Caco-2 (cell line): ENCODE results near the gene PDE9A. TPM values are rescaled to one million over a fixed set of nuclear protein-coding genes. Genes with fewer than 3 reads are reported as not detected.
A peak's percentile ranks its signal among the peaks of the same experiment; 100 is the strongest.

Source experiments
- BruUV-seq: library from RNA; stranded (reverse); fragments of 400-500 nt; replicated peaks from 2 replicates; lab custom pipeline; 2021; lab: Mats Ljungman, UMichigan
- CTCF ChIA-PET: fragments of 300-600 bp; sonication (Branson Sonifier 250); formaldehyde crosslinking; loops from one replicate; lab custom pipeline; 2022; ENCODE audit warnings: antibody characterized with exemption; lab: Charles Lee
- POLR2A ChIA-PET: fragments of 300-600 bp; sonication (Branson Sonifier 250); formaldehyde crosslinking; loops from one replicate; lab custom pipeline; 2022; ENCODE audit warnings: antibody characterized with exemption; lab: Charles Lee
- DNase-seq, 2 experiments: peaks; one replicate each; pipeline versions ENCODE4 v3.0.0 to v3.0.0-alpha.2; 2020 to 2022
- H3K27me3 ChIP-seq: replicated peaks from 2 replicates; pipeline ENCODE4 v1.6.0; 2011; ENCODE audit warnings: low read length; ENCODE audit not compliant: control insufficient read depth, insufficient read depth
- H3K36me3 ChIP-seq: 2 replicates; pipeline ENCODE4 v1.5.1; 2011; ENCODE audit warnings: low read length; ENCODE audit not compliant: control insufficient read depth, insufficient read depth
- H3K4me1 ChIP-seq: fragments of 250-450 bp; sonication (Bioruptor Pico); 2 replicates; pipeline ENCODE4 v1.5.1; 2020; ENCODE audit warnings: mild to moderate bottlenecking
- H3K4me3 ChIP-seq: 2 replicates; pipeline ENCODE4 v1.5.1; 2011; ENCODE audit warnings: low read depth, mild to moderate bottlenecking, control low read depth, low read length
- H3K9me3 ChIP-seq: fragments of 250-450 bp; sonication (Bioruptor Pico); 2 replicates; pipeline ENCODE4 v1.5.1; 2020; ENCODE audit warnings: mild to moderate bottlenecking, moderate library complexity
- H3K27ac Mint-ChIP-seq: one replicate; pipeline ENCODE4 v1.8.0; 2022; ENCODE audit warnings: mixed read lengths; ENCODE audit not compliant: unreplicated experiment
- H3K27me3 Mint-ChIP-seq: one replicate; pipeline ENCODE4 v1.8.0; 2022; ENCODE audit warnings: mixed read lengths; ENCODE audit not compliant: insufficient read depth, unreplicated experiment
- H3K36me3 Mint-ChIP-seq: one replicate; pipeline ENCODE4 v1.8.0; 2022; ENCODE audit warnings: mild to moderate bottlenecking, mixed read lengths; ENCODE audit not compliant: insufficient read depth, unreplicated experiment
- H3K4me1 Mint-ChIP-seq: one replicate; pipeline ENCODE4 v1.8.0; 2022; ENCODE audit warnings: low read depth, mixed read lengths; ENCODE audit not compliant: unreplicated experiment
- H3K4me3 Mint-ChIP-seq: one replicate; pipeline ENCODE4 v1.8.0; 2022; ENCODE audit warnings: mild to moderate bottlenecking, moderate library complexity, mixed read lengths; ENCODE audit not compliant: unreplicated experiment
- H3K9me3 Mint-ChIP-seq: one replicate; pipeline ENCODE4 v1.8.0; 2022; ENCODE audit warnings: mixed read lengths; ENCODE audit not compliant: unreplicated experiment
- intact Hi-C: fragments of 100-400 bp; cut with micrococcal nuclease; formaldehyde crosslinking; loops from one replicate; pipeline ENCODE4 v1.10.0; 2022; ENCODE audit not compliant: unreplicated experiment
- total RNA-seq: library from RNA; stranded (reverse); gene quantifications from 2 replicates; pipeline ENCODE4 v1.2.3, GENCODE V29; 2022
- TF ChIP-seq, protein P1 (sequence below), 2 experiments: fragments of 200-600 bp in 1 of 2; IDR thresholded peaks; 1 replicate in 1 of 2; 2 replicates in 1 of 2; pipeline versions ENCODE4 v1.5.1 to v1.8.0; 2011 to 2022; ENCODE audit warnings: antibody characterized with exemption in 1 of 2, control low read depth in 1 of 2, inconsistent platforms in 1 of 2, low read depth in 1 of 2, low read length in 1 of 2, mild to moderate bottlenecking in 1 of 2, moderate library complexity in 1 of 2; ENCODE audit not compliant: insufficient read depth in 1 of 2, severe bottlenecking in 1 of 2, unreplicated experiment in 1 of 2

The PDE9A gene
- total RNA-seq, 1 experiment from 2014 or later = 9.7 TPM

DNA sequence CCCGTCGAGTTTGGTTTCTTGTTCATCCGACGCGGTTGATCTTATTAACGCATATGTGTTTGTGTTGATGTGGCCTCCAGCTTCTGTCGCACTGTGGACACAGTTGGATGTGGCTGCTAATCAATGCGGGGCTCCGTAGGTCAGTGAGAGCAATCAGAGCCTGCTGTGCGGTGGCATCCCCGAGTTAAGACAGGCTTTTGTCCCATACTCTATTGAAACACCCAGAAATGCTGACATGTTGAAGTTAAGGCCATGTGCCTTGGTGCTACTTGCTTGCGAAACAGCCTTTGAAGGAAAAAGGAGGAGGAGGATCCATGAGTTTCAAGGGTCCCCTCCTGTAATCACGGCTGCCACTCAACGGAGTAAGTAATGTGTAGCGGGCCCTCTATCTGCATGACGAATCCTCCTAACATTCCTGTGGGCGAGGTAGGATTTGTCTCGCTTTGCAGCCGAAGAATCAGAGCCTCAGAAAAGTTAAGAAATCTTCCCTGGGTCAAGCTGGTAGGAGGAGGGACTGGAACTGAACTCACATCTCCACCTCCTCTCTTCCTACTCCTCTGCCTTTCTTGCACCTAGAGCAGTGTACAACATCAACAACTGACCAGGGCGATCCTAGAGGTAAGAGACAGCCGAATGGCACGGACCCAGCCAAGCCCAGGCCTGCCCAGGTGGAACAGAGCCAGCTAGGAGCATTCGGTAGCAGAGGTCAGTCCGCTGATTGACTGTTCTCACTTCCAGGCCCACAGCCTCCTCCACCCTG, 19.5 kb downstream of the PDE9A start:
- no TSS peak for BruUV-seq
- Histone ChIP-seq H3K36me3 (no peaks in the 10 kb centered on the region), H3K27me3 (no peaks in the 10 kb centered on the region), H3K4me1 (peaks cover 9% of the 10 kb centered on the region), H3K9me3 (no peaks in the 10 kb centered on the region), H3K4me3 (no peak overlapping the region)
- Mint-ChIP-seq H3K9me3 (no peaks in the 10 kb centered on the region), H3K4me3 (no peak overlapping the region), H3K27ac (no peak overlapping the region), H3K4me1 (no peaks in the 10 kb centered on the region), H3K27me3 (no peaks in the 10 kb centered on the region), H3K36me3 (no peaks in the 10 kb centered on the region)
- ChIA-PET CTCF (interaction anchor here (0.5 to 0.7 kb wide), 2 partner anchors 42 to 214 kb away, joined by 3 to 6 read pairs; no protein-coding TSS in a partner anchor), POLR2A (no interaction called here)
- DNase-seq = peak; percentile 25 to 46
- intact Hi-C loops = no loop called here
- TF ChIP-seq, protein P1, sequence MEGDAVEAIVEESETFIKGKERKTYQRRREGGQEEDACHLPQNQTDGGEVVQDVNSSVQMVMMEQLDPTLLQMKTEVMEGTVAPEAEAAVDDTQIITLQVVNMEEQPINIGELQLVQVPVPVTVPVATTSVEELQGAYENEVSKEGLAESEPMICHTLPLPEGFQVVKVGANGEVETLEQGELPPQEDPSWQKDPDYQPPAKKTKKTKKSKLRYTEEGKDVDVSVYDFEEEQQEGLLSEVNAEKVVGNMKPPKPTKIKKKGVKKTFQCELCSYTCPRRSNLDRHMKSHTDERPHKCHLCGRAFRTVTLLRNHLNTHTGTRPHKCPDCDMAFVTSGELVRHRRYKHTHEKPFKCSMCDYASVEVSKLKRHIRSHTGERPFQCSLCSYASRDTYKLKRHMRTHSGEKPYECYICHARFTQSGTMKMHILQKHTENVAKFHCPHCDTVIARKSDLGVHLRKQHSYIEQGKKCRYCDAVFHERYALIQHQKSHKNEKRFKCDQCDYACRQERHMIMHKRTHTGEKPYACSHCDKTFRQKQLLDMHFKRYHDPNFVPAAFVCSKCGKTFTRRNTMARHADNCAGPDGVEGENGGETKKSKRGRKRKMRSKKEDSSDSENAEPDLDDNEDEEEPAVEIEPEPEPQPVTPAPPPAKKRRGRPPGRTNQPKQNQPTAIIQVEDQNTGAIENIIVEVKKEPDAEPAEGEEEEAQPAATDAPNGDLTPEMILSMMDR (IDR thresholded peaks at IDR 0.05; ENCODE audit: insufficient read depth in 1 of 2, low read depth in 1 of 2, low read length in 1 of 2, severe bottlenecking in 1 of 2, unreplicated experiment in 1 of 2) = no peak

DNA sequence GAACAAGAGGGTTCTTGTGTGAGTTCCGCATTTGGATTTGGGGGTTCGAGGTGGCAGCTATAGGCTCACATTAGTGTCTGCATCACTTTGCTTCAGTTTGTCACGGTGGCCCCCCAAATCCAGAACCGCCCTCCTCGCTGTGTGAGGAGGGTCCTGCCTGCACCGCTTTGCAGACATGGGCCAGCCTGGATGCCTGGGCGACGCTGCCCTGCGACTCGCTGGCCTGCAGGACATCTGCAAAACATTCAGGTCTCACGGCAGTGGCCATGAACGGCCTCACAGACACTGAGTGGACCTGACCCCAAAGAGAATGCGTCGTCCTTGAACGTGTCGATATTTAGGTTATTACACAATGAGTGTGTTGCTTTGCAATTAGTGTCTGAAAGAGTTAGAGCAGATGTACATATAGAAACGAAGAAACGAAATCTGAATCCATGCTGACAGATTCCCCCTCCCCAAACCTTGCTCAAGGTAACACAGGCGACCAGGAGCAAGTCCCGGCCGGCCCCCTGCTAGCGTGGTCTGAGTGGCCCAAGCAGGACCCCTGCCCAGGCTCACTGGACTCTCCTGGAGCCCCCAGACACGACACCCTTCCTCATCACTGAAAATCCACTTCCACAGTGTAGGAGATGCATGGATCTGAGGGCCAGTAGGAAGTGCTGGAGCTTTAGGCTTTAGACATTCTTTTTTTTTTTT, 20.4 kb downstream of the PDE9A start:
- H3K36me3 Mint-ChIP-seq = no peaks in the 10 kb centered on the region
- BruUV-seq = no TSS peak
- POLR2A ChIA-PET = no interaction called here
- peaks cover 9% of the 10 kb centered on the region for H3K4me1 ChIP-seq
- H3K27ac Mint-ChIP-seq = no peak overlapping the region
- H3K36me3 ChIP-seq = no peaks in the 10 kb centered on the region
- H3K4me3 ChIP-seq = no peak overlapping the region
- no peak for DNase-seq
- CTCF ChIA-PET = no interaction called here
- no peaks in the 10 kb centered on the region for H3K9me3 Mint-ChIP-seq
- H3K27me3 Mint-ChIP-seq = no peaks in the 10 kb centered on the region
- no peaks in the 10 kb centered on the region for H3K27me3 ChIP-seq
- intact Hi-C loops = no loop called here
- H3K4me3 Mint-ChIP-seq = no peak overlapping the region
- H3K4me1 Mint-ChIP-seq = no peaks in the 10 kb centered on the region
- no peaks in the 10 kb centered on the region for H3K9me3 ChIP-seq
- TF ChIP-seq, protein P1 (IDR thresholded peaks at IDR 0.05; ENCODE audit: insufficient read depth in 1 of 2, low read depth in 1 of 2, low read length in 1 of 2, severe bottlenecking in 1 of 2, unreplicated experiment in 1 of 2) = no peak

GRCh38 chr21:42674351-42674940, 21.0 kb downstream of the PDE9A start:
- no peak overlapping the region for H3K4me3 Mint-ChIP-seq
- no peaks in the 10 kb centered on the region for H3K27me3 ChIP-seq
- H3K4me3 ChIP-seq = no peak overlapping the region
- intact Hi-C loops = no loop called here
- H3K27ac Mint-ChIP-seq = no peak overlapping the region
- H3K36me3 Mint-ChIP-seq = no peaks in the 10 kb centered on the region
- no peaks in the 10 kb centered on the region for H3K9me3 Mint-ChIP-seq
- H3K36me3 ChIP-seq = no peaks in the 10 kb centered on the region
- no peaks in the 10 kb centered on the region for H3K9me3 ChIP-seq
- ChIA-PET POLR2A (no interaction called here), CTCF (no interaction called here)
- H3K27me3 Mint-ChIP-seq = no peaks in the 10 kb centered on the region
- BruUV-seq = no TSS peak
- TF ChIP-seq, protein P1 (IDR thresholded peaks at IDR 0.05; ENCODE audit: insufficient read depth in 1 of 2, low read depth in 1 of 2, low read length in 1 of 2, severe bottlenecking in 1 of 2, unreplicated experiment in 1 of 2) = no peak
- DNase-seq = no peak
- H3K4me1 Mint-ChIP-seq = no peaks in the 10 kb centered on the region
- peaks cover 9% of the 10 kb centered on the region for H3K4me1 ChIP-seq
